Kidney (tissue), 14 donors: ENCODE results near the gene GLRB. TPM values are rescaled to one million over a fixed set of nuclear protein-coding genes. Genes with fewer than 3 reads are reported as not detected.

Experiments used
- DNase-seq, 5 donors: peaks; one replicate each; pipeline ENCODE4 v3.0.0-alpha.2; 2013 to 2020
- FAIRE-seq: peaks from 2 replicates; lab custom pipeline; 2012; peaks lifted over from hg19 to GRCh38; lab: Jason Lieb, UNC
- H3K27ac ChIP-seq, 2 donors: one replicate each; pipeline ENCODE4 v1.7.0; 2013; ENCODE audit warnings: low read depth in 2 of 2, low read length in 2 of 2, inconsistent platforms in 1 of 2
- H3K27me3 ChIP-seq: one replicate; pipeline ENCODE4 v1.7.1; 2013; ENCODE audit warnings: low read length, inconsistent platforms; ENCODE audit not compliant: control insufficient read depth, insufficient read depth
- H3K36me3 ChIP-seq, 3 donors: one replicate each; pipeline versions ENCODE4 v1.7.0 to v1.7.1; 2013; ENCODE audit warnings: low read length in 3 of 3, control low read depth in 1 of 3, inconsistent platforms in 1 of 3; ENCODE audit not compliant: insufficient read depth in 3 of 3, control insufficient read depth in 2 of 3
- H3K4me1 ChIP-seq, 3 donors: one replicate each; pipeline versions ENCODE4 v1.7.0 to v1.7.1; 2013; ENCODE audit warnings: low read length in 3 of 3, inconsistent platforms in 1 of 3, low read depth in 1 of 3; ENCODE audit not compliant: control insufficient read depth in 2 of 3, insufficient read depth in 2 of 3
- H3K4me3 ChIP-seq, 3 donors: one replicate each; pipeline versions ENCODE4 v1.7.0 to v1.8.1; 2013; ENCODE audit warnings: low read length in 3 of 3, control low read depth in 1 of 3, inconsistent platforms in 1 of 3
- H3K9ac ChIP-seq, 3 donors: one replicate each; pipeline versions ENCODE4 v1.7.0 to v1.7.1; 2013; ENCODE audit warnings: low read length in 3 of 3, control low read depth in 1 of 3, inconsistent platforms in 1 of 3
- H3K9me3 ChIP-seq, 3 donors: one replicate each; pipeline versions ENCODE4 v1.7.0 to v1.7.1; 2013; ENCODE audit warnings: low read length in 3 of 3, control low read depth in 1 of 3, inconsistent platforms in 1 of 3; ENCODE audit not compliant: control insufficient read depth in 2 of 3, insufficient read depth in 1 of 3
- CTCF ChIP-seq: IDR thresholded peaks from 3 replicates; pipeline ENCODE4 v1.5.1; 2012; ENCODE audit warnings: mild to moderate bottlenecking, moderate library complexity, borderline replicate concordance; ENCODE audit not compliant: insufficient read depth; ENCODE audit errors: extremely low read depth
- intact Hi-C: fragments of 100-400 bp; cut with DNase I; formaldehyde crosslinking; loops from one replicate; pipeline ENCODE4 v1.11.1; 2022
- polyA plus RNA-seq: library from polyadenylated mRNA; stranded (reverse); fragments of 350-450 nt; fragmentation: Illumina TruSeq; extraction: RNeasy Lipid Tissue Mini Kit (QIAGEN cat#74804); gene quantifications from one replicate; pipeline ENCODE4 v1.2.3, GENCODE V29; 2014; ENCODE audit warnings: low read depth, low replicate concordance; ENCODE audit not compliant: insufficient read depth
- total RNA-seq: library from RNA; stranded (reverse); fragmentation: NEBNext Ultra II Directional; extraction: Animal tissue kit (Norgen Biotek cat#: 25700); gene quantifications from one replicate; pipeline ENCODE4 v1.2.1, GENCODE V29; 2021
- donor health status: control.
- donor health status: control.
- donor health status: control.
- donor health status: control.
- donor health status: control.
- donor health status: DM: yes; HTN: yes; CAD: no.
- donor health status: Normal renal cell carcinoma (clear cell type).

The GLRB gene
- total and polyA plus RNA-seq, 2 donors from 2014 or later, result 3.3 to 5.2 TPM

GRCh38 chr4:157204634-157205244, 128.8 kb downstream of the GLRB start:
- H3K4me1 ChIP-seq, result no peaks in the 10 kb centered on the region
- H3K27me3 ChIP-seq, result no peaks in the 10 kb centered on the region
- no peaks in the 10 kb centered on the region for H3K9me3 ChIP-seq
- peak in 1 of 5 donors; percentile 65 for DNase-seq
- no peak overlapping the region for H3K27ac ChIP-seq
- FAIRE-seq, result no peak
- H3K4me3 ChIP-seq, result no peak overlapping the region
- no peaks in the 10 kb centered on the region for H3K36me3 ChIP-seq
- H3K9ac ChIP-seq, result no peak overlapping the region
- TF ChIP-seq CTCF, result peak; percentile 30
- intact Hi-C loops, result no loop called here

GRCh38 chr4:157217708-157218107, 141.8 kb downstream of the GLRB start:
- FAIRE-seq, result peak; percentile 49

GRCh38 chr4:157219711-157220370, 143.9 kb downstream of the GLRB start:
- peaks cover 10% of the 10 kb centered on the region for H3K27me3 ChIP-seq
- no peaks in the 10 kb centered on the region for H3K9me3 ChIP-seq
- peaks cover 0 to 2% (median 0%) of the 10 kb centered on the region in 3 donors for H3K4me1 ChIP-seq
- no peak for TF ChIP-seq CTCF
- no peaks in the 10 kb centered on the region for H3K36me3 ChIP-seq
- FAIRE-seq (no peak), DNase-seq (no peak)
- intact Hi-C loops, result no loop called here
- H3K27ac ChIP-seq, result no peak overlapping the region
- H3K4me3 ChIP-seq, result no peak overlapping the region
- H3K9ac ChIP-seq, result no peak overlapping the region

More at GRCh38 chr4:157217708-157218107, 141.8 kb downstream of the GLRB start:
- DNase-seq, result peak in 2 of 5 donors; percentile 14 to 29
- Histone ChIP-seq H3K27me3 (peaks cover 10% of the 10 kb centered on the region), H3K9ac (no peak overlapping the region), H3K9me3 (no peaks in the 10 kb centered on the region), H3K4me1 (peaks cover 0 to 2% (median 0%) of the 10 kb centered on the region in 3 donors), H3K36me3 (no peaks in the 10 kb centered on the region), H3K4me3 (no peak overlapping the region), H3K27ac (no peak overlapping the region)
- intact Hi-C loops, result no loop called here
- TF ChIP-seq CTCF, result peak; percentile 31
